IPS DF 4.7 (cell line): ENCODE results near the gene NR1H2.
"Not testable (repeated sequence)": the region's sequence is repeated elsewhere in the genome, so short reads cannot be mapped to it uniquely, and the experiment has no call there.

Experiments
- DNase-seq: peaks from one replicate; pipeline ENCODE4 v3.0.0-alpha.2; 2013; ENCODE audit warnings: low spot score; ENCODE audit errors: extremely low read depth

NR1H2 gene

DNA sequence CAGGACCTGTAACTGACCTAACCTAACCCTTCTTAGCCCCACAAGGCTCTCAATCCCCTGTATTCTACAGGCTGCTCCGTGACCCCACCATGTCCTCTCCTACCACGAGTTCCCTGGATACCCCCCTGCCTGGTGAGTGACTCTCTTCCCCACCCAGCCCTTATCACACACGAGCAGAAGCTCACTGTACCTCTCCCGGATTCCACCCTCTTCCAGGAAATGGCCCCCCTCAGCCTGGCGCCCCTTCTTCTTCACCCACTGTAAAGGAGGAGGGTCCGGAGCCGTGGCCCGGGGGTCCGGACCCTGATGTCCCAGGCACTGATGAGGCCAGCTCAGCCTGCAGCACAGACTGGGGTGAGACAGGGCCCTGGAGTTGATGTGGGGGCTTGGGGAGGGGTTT, 1.3 kb downstream of the NR1H2 start:
- DNase-seq, result no peak

DNA sequence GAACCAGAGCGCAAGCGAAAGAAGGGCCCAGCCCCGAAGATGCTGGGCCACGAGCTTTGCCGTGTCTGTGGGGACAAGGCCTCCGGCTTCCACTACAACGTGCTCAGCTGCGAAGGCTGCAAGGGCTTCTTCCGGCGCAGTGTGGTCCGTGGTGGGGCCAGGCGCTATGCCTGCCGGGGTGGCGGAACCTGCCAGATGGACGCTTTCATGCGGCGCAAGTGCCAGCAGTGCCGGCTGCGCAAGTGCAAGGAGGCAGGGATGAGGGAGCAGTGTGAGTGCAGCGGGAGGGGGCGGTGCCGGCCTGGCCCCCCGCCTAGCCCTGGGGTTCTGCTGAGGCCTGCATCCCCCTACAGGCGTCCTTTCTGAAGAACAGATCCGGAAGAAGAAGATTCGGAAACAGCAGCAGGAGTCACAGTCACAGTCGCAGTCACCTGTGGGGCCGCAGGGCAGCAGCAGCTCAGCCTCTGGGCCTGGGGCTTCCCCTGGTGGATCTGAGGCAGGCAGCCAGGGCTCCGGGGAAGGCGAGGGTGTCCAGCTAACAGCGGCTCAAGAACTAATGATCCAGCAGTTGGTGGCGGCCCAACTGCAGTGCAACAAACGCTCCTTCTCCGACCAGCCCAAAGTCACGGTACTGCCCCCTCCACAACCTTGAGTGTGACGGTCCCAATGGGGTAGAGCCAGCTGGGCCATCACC, 2.1 kb downstream of the NR1H2 start:
- no peak for DNase-seq

DNA sequence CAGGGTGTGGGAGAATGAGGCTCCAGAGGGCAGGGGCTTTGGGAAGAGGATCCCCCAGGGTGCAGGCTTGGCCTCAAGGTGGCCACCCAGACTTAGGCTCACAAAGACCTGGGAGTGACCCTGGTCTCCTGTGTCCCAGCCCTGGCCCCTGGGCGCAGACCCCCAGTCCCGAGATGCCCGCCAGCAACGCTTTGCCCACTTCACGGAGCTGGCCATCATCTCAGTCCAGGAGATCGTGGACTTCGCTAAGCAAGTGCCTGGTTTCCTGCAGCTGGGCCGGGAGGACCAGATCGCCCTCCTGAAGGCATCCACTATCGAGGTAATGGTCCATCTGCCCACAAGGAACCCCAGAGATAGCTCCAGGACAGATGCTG, 2.6 kb downstream of the NR1H2 start:
- DNase-seq, result no peak

DNA sequence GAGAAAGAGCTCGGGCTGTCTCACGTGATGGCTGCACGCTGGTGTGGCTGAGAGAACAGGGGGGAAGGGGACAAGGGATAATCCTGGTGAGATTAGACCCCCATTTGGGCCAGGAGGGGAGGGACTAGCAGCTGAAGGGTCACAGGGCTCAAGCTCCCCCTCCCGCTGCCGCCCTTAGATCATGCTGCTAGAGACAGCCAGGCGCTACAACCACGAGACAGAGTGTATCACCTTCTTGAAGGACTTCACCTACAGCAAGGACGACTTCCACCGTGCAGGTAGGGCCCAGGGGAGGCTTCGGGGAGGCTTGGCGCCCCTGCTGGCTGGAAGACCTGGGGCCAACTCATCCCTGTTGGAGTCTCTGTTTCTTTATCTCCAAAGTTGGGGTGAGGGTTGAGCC, 3.3 kb downstream of the NR1H2 start:
- no peak for DNase-seq

DNA sequence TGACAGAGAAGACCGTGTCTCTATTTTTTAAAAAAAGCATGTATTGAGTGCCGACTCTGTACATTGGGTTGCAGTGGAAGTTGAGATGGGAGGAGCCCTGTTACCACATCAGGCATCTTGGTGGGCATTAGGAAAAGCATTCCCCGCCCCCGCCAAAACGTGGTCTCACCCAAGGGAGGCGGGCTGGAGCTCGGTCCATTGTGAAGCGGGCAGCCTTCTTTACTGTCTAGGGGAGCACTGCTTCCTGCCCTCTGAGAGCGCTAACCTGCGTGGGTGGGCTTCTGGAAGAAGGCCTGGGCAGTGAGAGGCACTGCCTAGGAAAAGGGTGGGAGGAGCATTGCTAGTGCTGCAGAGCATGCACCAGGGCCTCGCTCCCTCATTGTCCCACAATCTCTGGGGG, 3.9 kb downstream of the NR1H2 start:
- no peak for DNase-seq

DNA sequence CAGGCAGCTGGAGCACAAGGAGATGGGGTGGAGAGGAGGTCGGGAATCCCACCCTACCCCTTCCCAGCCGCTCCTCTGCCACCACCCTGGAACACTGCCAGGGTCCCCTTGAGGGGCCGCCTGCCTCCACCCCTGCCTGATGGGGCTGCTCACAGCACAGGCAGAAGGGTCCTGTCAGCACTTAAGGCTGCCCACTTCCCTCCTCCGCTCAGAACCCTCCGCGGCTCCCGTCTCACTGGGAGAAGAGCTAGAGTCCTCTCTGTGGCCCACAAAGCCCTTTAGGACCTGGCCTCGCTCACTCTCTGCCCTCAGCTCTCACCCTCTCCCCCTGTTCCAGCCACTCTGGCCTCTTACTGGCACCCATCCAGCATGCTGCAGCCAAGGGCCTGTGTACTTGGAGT, 4.5 kb downstream of the NR1H2 start:
- DNase-seq, result no peak

DNA sequence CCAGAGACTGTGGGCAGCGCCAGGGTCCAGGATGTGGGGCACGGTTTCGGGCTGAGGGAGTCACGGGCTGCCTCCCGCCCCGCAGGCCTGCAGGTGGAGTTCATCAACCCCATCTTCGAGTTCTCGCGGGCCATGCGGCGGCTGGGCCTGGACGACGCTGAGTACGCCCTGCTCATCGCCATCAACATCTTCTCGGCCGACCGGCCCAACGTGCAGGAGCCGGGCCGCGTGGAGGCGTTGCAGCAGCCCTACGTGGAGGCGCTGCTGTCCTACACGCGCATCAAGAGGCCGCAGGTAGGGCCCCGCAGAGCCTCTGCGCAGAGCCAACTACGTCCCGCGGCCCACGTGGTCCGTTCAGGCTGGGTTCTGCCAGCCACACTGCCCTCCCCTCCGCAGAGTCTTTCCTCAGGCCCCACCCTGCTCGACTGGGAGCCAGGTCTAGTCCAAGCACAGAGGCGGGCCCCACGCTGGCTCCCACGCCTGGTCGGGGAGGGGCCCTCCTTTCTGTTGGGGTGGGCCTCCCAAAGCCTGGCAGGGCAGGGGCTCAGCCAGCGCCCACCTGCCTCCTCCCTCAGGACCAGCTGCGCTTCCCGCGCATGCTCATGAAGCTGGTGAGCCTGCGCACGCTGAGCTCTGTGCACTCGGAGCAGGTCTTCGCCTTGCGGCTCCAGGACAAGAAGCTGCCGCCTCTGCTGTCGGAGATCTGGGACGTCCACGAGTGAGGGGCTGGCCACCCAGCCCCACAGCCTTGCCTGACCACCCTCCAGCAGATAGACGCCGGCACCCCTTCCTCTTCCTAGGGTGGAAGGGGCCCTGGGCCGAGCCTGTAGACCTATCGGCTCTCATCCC, 5.8 kb downstream of the NR1H2 start:
- DNase-seq, result no peak

DNA sequence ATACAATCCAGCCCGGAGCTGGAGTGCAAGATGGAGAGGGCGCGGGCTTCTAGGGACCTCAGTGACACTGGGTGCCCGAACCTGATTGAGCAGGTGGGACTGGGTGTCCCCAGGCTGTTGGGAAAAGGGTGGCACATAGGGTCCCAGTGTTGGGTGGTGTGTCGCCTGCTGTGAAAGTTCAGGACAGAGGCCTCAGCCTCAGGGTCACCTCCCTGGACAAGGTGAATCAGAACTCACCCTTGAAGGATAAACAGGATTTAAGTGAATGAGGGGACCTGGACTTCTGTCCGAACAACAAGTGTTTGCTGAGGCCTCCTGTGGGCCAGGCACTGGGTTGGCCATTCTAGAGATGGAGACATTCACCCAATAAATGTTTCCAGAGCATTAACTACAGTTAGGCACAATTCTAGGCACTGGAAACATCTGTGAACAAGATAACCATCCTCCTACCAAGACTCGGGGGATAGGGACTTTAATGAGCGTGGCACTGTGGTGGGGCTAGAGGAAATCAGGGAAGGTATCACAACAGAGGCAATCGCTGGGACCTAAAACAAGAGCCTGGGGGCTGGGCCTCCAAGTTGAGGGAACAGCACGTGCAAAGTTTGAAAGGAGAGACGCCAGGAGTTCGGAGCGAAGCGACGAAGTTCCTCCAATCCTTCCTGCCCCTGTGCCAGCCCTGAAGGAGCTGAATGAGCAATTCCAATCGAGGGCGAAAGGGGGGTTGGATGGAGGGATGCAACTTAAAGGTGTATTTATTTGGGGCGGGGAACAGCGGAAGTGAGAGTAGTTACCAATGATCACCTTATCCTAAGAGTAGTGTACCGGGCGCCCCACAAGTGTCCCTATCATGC, 7.0 kb downstream of the NR1H2 start:
- no peak for DNase-seq

DNA sequence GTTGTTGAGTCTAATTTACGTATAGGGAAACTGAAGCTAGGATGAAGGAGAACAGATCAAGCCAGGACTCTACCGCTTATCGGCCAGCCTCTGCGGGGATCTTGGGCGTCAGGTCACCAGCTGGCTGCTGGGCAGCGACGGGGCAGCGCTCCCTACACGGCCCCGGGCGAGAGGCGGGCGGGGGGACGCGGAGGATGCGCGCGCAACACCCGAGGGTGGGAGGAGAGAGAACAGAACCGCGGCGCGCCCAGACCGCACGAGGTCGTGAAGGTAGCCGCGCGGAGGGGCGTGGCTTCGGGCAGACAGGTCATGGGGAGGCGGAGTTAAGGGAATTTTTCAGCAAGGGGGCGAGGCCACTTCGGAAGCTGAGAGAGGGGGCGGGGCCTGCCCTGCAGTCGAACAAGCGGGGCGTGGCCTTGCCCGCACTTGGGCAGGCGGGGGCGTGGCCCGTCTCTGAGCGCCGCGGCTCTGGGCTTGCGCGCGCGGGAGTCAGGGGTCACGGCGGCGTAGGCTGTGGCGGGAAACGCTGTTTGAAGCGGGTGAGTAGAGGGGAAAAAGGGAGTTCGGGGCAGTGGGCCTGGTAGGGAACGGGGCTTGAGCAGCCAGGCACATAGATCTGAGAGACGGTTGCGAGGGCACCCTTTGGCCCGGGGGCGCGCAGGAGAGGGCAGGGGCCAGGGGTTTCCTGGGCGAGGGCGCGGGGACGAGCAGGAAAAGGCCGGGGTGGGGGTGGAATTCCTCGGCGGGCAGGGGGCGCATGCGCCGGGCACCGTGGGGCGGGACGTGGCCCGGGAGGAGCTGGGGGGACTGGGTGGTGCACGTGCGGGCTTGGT, 7.8 kb downstream of the NR1H2 start, which contains the start of gene POLD1:
Gene POLD1 (plus strand): TSS at position 496 of the 833 bp plus-strand sequence. CDS start 14,505 bp downstream, outside the sequence.
- DNase-seq, result peak; percentile 75

DNA sequence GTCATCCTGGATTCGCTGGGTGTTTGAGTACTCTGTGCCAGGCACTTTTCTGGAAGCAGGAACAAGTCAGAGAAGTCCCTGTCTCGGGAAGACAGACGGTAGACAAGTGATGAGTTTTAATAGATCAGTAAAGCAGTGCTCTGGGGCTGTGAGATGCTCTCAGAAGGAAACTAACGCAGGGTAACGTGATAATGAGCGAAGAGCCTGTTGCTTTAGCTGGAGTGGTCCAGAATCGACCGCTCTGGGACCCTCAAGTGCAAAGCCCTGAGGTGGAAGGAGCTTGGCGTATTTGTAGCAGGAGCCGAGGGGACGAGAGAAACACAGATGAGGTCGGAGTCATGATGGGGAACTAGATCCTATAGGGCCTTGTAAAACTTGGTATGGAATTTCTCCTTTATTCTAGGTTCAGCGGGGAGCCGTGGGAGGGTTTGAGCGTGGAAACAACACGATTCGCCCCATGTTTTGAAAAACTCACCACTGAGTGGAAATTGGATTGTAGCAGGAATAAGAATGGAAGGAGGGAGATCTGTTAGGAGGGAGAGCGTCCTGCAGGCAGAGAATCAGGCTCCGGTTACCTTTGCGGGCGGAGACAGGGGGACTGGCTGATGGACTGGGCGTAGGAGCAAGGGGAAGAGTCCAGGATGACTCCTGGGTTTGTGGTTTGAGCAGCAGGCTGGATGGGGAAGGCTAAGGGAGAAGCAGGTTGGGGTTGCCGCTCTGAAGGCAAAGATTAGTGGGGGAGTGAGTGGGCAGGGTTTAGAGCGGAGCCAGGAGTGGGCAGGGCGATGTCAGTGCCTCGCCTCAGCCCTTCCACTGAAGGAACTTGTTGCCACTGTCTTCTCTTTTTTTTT, 8.7 kb downstream of the NR1H2 start:
- DNase-seq, result no peak

DNA sequence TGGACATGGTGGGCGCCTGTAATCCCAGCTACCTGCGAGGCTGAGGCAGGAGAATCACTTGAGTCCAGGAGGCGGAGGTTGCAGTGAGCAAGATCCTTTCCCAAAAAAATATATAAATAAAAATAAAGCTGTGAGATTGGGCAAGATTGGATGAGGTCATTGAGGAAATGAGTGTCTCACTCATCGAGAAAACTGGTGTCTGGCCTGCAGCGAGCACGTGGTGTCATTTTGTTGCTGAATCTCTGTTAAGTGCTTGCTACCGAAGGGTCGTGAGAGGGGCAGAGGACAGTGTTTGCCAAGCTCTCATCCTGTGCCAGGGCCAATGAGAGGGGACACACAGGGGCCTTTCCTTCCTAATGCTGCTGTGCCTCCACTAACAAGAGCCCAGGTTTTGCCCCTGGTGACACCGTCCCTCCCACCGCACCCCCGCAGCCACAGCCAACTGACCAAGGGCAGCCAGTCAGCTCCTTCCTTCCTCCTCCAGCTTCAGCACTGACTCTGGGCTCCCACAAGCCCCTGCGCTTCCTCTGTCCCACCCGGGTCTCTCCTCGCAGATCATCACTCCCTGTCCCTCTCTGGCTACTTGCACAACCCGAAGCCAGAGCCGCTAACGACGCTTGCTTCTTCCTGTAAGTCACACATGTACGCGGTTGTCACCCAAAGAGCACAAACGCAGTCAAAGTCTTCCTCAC, 11.1 kb downstream of the NR1H2 start:
- DNase-seq, result no peak

DNA sequence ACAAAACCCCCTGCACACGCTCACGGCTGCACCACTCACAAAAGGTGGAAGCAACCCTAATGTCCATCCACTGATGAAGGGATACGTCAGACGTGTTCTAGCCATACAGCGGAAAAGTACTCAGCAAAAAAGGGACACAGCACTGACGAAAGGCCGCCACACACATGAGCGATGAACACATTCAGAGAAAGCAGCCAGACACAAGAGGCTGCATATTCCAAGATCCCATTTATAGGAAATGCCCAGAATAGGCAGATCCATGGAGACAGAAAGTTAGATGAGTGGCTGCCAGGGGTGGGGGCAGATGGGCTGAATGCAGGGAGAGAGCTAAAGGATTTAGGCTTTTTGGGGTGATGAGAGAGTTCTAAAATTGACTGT, 11.6 kb downstream of the NR1H2 start:
- no peak for DNase-seq

DNA sequence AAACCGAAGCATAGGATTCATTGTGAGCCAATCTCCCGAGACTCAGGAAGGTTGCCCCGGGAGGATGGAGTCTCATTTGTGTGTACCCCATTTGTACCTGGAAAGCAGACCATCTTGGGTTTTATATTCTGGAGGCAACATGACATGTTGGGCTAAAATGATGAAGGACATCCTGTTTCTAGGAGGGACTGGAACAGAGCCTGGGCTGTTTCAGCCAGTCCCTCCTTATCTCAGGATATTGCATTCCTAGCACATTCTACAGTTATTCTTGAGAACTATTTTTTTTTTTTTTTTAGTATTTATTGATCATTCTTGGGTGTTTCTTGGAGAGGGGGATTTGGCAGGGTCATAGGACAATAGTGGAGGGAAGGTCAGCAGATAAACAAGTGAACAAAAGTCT, 14.0 kb downstream of the NR1H2 start:
- not testable (repeated sequence) for DNase-seq

DNA sequence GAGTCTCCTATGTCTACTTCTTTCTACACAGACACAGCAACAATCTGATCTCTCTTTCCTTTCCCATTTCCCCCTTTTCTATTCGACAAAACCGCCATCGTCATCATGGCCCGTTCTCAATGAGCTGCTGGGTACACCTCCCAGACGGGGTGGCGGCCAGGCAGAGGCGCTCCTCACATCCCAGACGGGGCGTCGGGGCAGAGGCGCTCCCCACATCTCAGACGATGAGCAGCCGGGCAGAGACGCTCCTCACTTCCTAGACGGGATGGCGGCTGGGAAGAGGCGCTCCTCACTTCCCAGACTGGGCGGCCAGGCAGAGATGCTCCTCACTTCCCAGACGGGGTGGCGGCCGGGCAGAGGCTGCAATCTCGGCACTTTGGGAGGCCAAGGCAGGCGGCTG, 14.7 kb downstream of the NR1H2 start:
- not testable (repeated sequence) for DNase-seq

DNA sequence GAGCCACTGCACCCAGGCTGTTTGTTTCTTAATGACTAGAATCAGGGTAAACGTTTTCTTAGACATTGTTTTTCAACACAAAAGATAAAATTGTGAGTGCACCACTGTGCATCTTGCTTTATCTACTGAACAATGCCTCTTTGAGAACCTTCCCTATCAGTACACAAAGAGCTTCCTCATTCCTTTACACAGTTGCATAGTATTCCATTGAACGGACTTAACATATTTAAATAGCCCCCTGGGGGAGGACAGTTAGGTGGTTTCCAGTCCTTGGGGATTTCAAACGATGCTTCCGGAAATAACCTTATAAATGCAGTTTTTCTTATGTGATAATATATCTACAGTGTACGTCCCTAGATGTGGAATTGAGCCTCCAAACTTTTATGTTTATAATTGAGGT, 16.5 kb downstream of the NR1H2 start:
- DNase-seq, result no peak

DNA sequence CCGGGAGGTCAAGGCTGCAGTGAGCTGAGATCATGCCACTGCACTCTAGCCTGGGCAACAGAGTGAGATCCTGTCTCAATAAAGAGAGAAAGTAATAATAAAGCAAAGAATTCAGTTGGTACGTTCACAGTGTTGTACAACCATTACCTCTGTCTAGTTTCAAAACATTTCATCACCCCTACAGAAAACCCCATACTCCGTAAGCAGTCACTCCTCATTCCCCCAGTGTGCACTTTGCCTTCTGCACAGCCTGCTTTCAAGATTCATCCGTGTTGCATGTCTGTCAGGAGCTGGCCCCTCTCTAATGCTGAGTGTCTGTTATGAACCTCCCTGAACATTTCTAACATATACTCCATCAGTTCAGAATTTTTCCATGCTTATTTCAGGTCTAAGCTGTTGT, 17.3 kb downstream of the NR1H2 start:
- DNase-seq, result no peak

DNA sequence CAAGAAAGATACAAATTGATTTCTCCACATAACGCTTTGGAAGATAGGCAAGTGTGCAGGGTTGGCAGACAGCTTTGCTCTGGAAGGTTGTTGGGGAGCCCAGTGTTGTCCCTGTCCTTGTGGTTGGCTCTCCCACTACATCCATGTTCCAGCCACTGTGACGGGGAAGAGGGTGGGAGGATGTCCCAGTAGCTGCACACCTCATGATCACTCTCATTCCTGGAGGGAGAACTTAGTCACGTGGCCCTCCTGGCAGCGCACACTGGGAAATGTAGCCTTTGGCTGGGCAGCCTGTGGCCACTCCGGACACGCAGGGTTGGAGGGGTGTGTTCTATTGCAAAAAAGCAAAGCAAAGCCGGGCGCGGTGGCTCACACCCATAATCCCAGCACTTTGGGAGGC, 17.8 kb downstream of the NR1H2 start:
- DNase-seq, result no peak

DNA sequence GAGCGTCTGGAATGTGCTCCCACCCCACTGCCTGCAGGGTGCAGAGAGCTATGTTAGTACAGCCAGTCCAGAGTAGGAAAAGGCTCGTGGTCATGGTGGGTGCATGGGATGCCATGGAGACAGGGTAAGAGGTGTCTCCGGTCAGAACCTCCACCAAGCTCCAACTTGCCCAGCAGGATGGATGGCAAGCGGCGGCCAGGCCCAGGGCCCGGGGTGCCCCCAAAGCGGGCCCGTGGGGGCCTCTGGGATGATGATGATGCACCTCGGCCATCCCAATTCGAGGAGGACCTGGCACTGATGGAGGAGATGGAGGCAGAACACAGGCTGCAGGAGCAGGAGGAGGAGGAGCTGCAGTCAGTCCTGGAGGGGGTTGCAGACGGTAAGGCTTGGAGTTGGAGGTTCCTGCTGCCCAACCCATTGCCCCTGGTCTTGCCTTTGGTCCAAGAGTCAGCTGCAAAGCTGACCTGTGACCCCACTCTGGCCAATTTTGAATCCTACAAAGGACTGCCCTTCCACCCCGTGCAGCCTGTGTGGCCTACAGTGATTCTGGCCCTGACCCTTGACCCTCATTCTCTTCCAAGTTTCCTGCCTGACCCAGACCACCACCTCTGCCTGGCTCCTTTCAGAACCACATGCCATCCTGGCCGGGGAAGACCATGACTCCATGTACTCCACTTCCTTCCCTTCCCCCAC, 22.6 kb downstream of the NR1H2 start:
- DNase-seq, result no peak

DNA sequence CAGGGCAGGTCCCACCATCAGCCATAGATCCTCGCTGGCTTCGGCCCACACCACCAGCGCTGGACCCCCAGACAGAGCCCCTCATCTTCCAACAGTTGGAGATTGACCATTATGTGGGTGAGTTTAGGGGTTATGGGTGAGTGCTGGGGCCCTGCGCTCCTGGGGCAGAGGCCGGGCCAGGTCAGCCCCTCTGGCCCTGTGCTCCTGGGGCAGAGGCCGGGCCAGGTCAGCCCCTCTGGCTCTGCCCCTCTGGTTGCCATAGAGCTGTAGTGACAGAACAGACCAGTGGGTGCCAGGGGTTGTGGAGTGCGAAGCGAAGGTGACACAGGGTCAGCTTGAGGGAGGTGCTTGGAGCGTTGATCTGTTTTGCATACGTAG, 23.1 kb downstream of the NR1H2 start:
- no peak for DNase-seq
